Subcutaneous abdominal adipose tissue (tissue), 5 donors: ENCODE data around the gene NPDC1.

Experiments
- H3K27ac ChIP-seq: one replicate; pipeline ENCODE4 v1.7.0; 2013; ENCODE audit warnings: low read depth, mild to moderate bottlenecking, inconsistent platforms, low read length, moderate library complexity
- H3K27me3 ChIP-seq, 5 donors: one replicate each; pipeline ENCODE4 v1.7.0; 2013; ENCODE audit warnings: low read length in 5 of 5, inconsistent platforms in 1 of 5; ENCODE audit not compliant: control insufficient read depth in 5 of 5, insufficient read depth in 4 of 5
- H3K36me3 ChIP-seq, 5 donors: one replicate each; pipeline ENCODE4 v1.7.0; 2013; ENCODE audit warnings: low read length in 5 of 5; ENCODE audit not compliant: control insufficient read depth in 5 of 5, insufficient read depth in 5 of 5
- H3K4me1 ChIP-seq, 5 donors: one replicate each; pipeline ENCODE4 v1.7.0; 2013; ENCODE audit warnings: low read length in 5 of 5, mild to moderate bottlenecking in 3 of 5, moderate library complexity in 1 of 5; ENCODE audit not compliant: control insufficient read depth in 5 of 5, insufficient read depth in 5 of 5
- H3K4me3 ChIP-seq, 5 donors: one replicate each; pipeline ENCODE4 v1.7.0; 2013; ENCODE audit warnings: low read length in 5 of 5, low read depth in 1 of 5
- H3K9ac ChIP-seq, 5 donors: one replicate each; pipeline ENCODE4 v1.7.0; 2013; ENCODE audit warnings: low read length in 5 of 5, mild to moderate bottlenecking in 4 of 5, moderate library complexity in 3 of 5
- H3K9me3 ChIP-seq, 5 donors: one replicate each; pipeline ENCODE4 v1.7.0; 2013; ENCODE audit warnings: low read length in 5 of 5; ENCODE audit not compliant: control insufficient read depth in 5 of 5
- donor health status: healthy.
- donor health status: healthy.
- donor health status: healthy.
- donor health status: healthy.
- donor health status: healthy.

The NPDC1 gene

GRCh38 chr9:137018761-137019559 lies 27.0 kb downstream of the NPDC1 start:
- no peaks in the 10 kb centered on the region for H3K9me3 ChIP-seq
- peaks cover 0 to 16% (median 11%) of the 10 kb centered on the region in 5 donors for H3K4me1 ChIP-seq
- H3K36me3 ChIP-seq = peaks cover 0 to 66% (median 46%) of the 10 kb centered on the region in 5 donors
- H3K27ac ChIP-seq = no peak overlapping the region
- no peak overlapping the region for H3K4me3 ChIP-seq
- no peak overlapping the region for H3K9ac ChIP-seq
- H3K27me3 ChIP-seq = no peaks in the 10 kb centered on the region

GRCh38 chr9:137017791-137018497 lies 28.0 kb downstream of the NPDC1 start:
- Histone ChIP-seq H3K9ac (no peak overlapping the region), H3K27me3 (no peaks in the 10 kb centered on the region), H3K9me3 (no peaks in the 10 kb centered on the region), H3K4me1 (peaks cover 0 to 6% (median 2%) of the 10 kb centered on the region in 5 donors), H3K36me3 (peaks cover 0 to 74% (median 50%) of the 10 kb centered on the region in 5 donors), H3K4me3 (no peak overlapping the region), H3K27ac (no peak overlapping the region)

- Histone ChIP-seq H3K4me3 (no peak overlapping the region), H3K9ac (no peak overlapping the region), H3K9me3 (no peaks in the 10 kb centered on the region), H3K4me1 (no peaks in the 10 kb centered on the region), H3K36me3 (peaks cover 0 to 79% (median 59%) of the 10 kb centered on the region in 5 donors), H3K27me3 (no peaks in the 10 kb centered on the region), H3K27ac (no peak overlapping the region)
These were observed 28.9 kb downstream of the NPDC1 start for GRCh38 chr9:137017071-137017470.

- no peak overlapping the region for H3K4me3 ChIP-seq
- no peak overlapping the region for H3K9ac ChIP-seq
- H3K27ac ChIP-seq = no peak overlapping the region
- peaks cover 0 to 85% (median 64%) of the 10 kb centered on the region in 5 donors for H3K36me3 ChIP-seq
- no peaks in the 10 kb centered on the region for H3K4me1 ChIP-seq
- no peaks in the 10 kb centered on the region for H3K9me3 ChIP-seq
- no peaks in the 10 kb centered on the region for H3K27me3 ChIP-seq
These were observed 29.5 kb downstream of the NPDC1 start for GRCh38 chr9:137016436-137016835.

GRCh38 chr9:137015976-137016375 lies 30.0 kb downstream of the NPDC1 start:
- Histone ChIP-seq H3K27me3 (no peaks in the 10 kb centered on the region), H3K27ac (no peak overlapping the region), H3K4me3 (no peak overlapping the region), H3K9me3 (no peaks in the 10 kb centered on the region), H3K36me3 (peaks cover 0 to 87% (median 64%) of the 10 kb centered on the region in 5 donors), H3K9ac (no peak overlapping the region), H3K4me1 (no peaks in the 10 kb centered on the region)

- peaks cover 0 to 84% (median 61%) of the 10 kb centered on the region in 5 donors for H3K36me3 ChIP-seq
These were observed 30.4 kb downstream of the NPDC1 start for GRCh38 chr9:137015540-137015930.

GRCh38 chr9:137014776-137015539 lies 31.0 kb downstream of the NPDC1 start:
- H3K4me1 ChIP-seq = no peaks in the 10 kb centered on the region
- no peak overlapping the region for H3K9ac ChIP-seq
- H3K36me3 ChIP-seq = peaks cover 0 to 81% (median 63%) of the 10 kb centered on the region in 5 donors
- no peak overlapping the region for H3K4me3 ChIP-seq
- no peaks in the 10 kb centered on the region for H3K27me3 ChIP-seq
- H3K27ac ChIP-seq = no peak overlapping the region
- H3K9me3 ChIP-seq = no peaks in the 10 kb centered on the region

More at GRCh38 chr9:137015540-137015930, 30.4 kb downstream of the NPDC1 start:
- Histone ChIP-seq H3K27ac (no peak overlapping the region), H3K27me3 (no peaks in the 10 kb centered on the region), H3K9me3 (no peaks in the 10 kb centered on the region), H3K4me3 (no peak overlapping the region), H3K4me1 (no peaks in the 10 kb centered on the region), H3K9ac (no peak overlapping the region)

GRCh38 chr9:137014166-137014565 lies 31.8 kb downstream of the NPDC1 start:
- Histone ChIP-seq H3K36me3 (peaks cover 0 to 85% (median 69%) of the 10 kb centered on the region in 5 donors), H3K4me1 (no peaks in the 10 kb centered on the region), H3K9ac (no peak overlapping the region), H3K27ac (no peak overlapping the region), H3K4me3 (no peak overlapping the region), H3K27me3 (no peaks in the 10 kb centered on the region), H3K9me3 (no peaks in the 10 kb centered on the region)

GRCh38 chr9:137013571-137013940 lies 32.4 kb downstream of the NPDC1 start:
- H3K4me3 ChIP-seq = no peak overlapping the region
- H3K36me3 ChIP-seq = peaks cover 0 to 82% (median 66%) of the 10 kb centered on the region in 5 donors
- H3K9me3 ChIP-seq = no peaks in the 10 kb centered on the region
- no peaks in the 10 kb centered on the region for H3K4me1 ChIP-seq
- H3K27me3 ChIP-seq = no peaks in the 10 kb centered on the region
- H3K27ac ChIP-seq = no peak overlapping the region
- no peak overlapping the region for H3K9ac ChIP-seq
